DMS53 treated with DMSO at 0.1 percent for 48 hours (cell line): ENCODE data around the gene CHI3L1.
"Not testable (repeated sequence)": the region's sequence is repeated elsewhere in the genome, so short reads cannot be mapped to it uniquely, and the experiment has no call there.

Experiments
- DNase-seq: peaks from one replicate; lab custom pipeline; 2025; ENCODE audit not compliant: unreplicated experiment; lab: John Stamatoyannopoulos, UW

Gene CHI3L1

DNA sequence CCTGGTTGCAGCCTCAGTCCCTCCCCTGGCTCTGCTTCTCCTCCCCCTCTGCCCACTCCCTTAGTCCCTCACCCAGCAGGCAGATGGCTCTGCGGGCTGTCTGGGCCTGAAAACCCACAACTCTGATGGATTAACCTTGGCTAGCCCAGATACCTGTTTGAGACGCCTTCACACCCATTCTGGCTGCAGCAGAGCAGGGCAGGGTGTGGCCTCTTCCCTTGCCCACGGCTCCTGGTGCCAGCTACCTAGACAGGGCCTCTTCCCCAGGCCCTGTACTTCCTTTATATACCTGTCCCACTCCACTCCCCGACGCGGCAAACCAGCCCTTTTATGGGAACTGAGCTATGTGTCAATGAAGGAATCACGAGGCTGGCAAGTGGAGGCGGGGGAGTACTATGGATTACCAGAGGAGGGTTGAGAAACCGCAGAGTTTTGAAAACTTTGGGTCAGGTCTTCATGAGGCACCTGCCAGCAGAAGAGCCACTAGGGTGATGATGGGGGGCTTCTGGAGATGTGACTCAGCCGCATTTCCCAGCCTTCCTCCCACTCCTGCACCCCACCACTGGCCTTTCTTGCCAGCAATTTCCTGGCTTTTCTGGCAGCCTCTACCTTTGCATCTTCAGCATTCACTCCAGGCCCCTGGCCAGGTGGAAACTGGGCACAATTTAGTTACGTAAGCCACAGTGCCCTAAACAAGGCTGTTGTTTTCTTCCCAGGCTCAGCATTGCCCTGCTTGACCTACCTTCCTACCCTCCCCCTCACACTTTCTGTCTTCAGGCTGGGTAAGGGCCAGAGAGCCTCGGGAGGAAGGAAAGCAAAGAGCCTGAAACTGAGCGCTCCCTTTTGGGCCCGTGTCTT, at the start of gene CHI3L1:
TSS of gene CHI3L1 (minus strand) at position 259 of the 858 bp plus-strand sequence. CDS start at position 178, 81 bp downstream.
- no peak for DNase-seq

DNA sequence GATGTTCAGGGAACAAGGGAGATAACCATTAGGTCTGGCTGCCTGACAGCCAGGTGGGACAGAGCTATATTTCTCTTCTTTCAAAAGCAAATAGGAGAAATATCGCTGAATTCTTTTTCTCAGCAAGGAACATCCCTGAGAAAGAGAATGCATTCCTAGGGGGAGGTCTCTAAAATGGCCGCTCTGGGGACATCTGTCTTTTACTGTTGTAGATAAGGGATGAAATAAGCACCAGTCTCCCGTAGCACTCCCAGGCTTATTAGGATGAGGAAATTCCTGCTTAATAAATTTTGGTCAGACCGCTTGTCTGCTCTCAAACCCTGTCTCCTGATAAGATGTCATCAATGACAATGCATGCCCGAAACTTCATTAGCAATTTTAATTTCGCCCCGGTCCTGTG, 48.4 kb upstream of the CHI3L1 start:
- not testable (repeated sequence) for DNase-seq

DNA sequence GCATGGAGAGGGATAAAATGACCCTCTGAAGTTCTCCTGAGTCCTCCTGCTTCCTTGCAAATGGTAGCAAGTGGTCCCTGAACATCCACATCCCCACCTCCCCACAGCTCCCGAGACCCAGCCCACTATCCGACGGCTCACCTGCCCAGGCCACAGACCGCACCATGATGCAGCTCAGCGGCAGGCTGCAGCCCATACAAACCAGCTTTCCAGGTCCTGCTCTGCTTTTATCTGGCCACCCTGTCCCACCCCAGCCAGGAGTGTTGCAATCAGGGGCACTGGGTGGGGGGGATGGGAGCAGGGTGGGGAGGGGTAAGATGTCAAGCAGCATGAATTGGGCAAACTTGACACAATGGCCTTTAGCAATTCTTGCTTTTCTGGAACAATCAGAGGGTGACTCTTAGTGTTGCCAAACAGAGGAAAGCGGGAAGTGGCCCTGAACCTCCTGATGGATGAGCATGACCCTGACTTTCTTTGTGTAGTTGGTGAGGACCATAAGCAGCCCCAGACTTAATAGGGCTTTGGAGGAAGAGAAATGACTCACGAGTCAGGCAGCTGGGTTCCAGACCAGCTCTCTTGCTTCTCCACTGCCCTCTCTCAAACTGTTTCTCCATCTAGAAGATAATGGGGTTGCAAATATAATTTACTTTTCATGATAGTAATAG, 43.1 kb upstream of the CHI3L1 start, which contains the start of gene CHIT1:
TSS of gene CHIT1 (minus strand) at position 203 of the 665 bp plus-strand sequence. CDS start at position 166, 37 bp downstream.
- DNase-seq, result no peak

DNA sequence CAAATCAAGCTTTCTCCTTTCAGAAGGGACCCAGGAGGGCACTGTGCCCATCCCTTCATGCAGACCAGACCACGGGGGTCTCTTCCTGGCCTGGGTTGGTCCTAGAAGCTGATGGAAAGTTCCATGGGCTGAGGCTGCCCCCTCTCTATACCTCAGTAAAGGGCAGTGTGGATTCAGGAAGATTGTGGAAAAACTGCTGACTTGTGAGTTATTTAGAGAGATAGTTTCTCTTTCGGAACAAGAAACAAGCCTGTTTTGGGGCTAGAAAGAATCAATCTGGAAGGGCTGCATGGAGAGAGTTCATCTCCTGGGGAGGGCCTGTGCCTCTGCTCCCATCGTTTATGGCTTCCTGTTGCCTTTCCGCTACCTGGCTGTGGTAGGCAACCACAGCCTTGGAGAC, 42.2 kb upstream of the CHI3L1 start:
- DNase-seq, result no peak

DNA sequence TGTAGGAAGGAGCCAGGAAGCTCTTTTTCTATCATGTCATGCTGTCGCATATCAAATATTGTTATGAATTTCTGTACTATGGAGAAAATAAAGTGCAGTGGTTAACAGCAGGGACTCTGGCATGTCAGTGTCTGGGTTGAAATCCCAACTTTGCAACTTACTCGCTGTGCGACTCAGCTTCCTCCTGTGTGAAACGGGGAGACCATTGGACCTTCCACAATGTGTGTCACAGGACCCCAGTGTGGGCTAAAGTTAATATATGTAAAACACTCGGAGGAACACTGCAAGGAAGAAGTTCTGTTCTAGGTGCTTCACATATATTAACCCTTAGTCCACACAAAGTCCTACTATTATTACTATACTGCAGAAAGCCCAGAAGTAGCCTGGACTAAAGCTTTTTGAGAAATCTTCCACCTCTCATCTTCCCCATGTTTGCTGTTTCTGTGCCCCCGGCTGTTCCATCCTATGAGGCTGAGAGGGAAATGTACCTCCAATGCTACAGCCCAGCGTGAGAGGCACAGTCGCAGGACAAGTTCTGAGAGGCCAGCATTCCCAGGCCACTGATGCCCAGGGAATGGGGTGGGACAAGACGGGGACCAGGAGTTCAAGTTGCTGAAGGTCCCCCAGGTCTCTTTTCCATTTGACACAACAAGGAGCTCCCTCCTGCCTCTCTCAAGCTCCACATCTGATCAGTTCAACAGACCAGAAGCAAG, 41.0 kb upstream of the CHI3L1 start:
- no peak for DNase-seq

DNA sequence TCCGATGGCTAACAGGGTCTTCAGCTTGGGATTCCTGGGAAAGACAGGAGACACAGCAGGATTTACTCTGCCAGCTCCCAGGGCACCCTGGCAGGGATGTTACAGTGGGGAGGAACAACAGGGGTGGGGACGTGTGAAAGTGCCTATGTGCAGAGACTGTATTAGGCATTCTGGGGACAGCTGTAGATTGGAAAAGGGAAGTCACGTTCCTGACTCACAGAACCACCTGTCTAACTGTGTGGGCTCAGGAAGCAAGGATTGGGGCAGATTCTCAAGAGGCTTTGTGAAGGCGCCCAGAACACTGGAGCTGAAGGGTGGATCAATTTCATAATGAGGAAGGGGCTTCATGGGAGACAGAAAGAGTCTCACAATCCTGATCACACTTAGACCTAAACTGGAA, 38.6 kb upstream of the CHI3L1 start:
- DNase-seq, result no peak

DNA sequence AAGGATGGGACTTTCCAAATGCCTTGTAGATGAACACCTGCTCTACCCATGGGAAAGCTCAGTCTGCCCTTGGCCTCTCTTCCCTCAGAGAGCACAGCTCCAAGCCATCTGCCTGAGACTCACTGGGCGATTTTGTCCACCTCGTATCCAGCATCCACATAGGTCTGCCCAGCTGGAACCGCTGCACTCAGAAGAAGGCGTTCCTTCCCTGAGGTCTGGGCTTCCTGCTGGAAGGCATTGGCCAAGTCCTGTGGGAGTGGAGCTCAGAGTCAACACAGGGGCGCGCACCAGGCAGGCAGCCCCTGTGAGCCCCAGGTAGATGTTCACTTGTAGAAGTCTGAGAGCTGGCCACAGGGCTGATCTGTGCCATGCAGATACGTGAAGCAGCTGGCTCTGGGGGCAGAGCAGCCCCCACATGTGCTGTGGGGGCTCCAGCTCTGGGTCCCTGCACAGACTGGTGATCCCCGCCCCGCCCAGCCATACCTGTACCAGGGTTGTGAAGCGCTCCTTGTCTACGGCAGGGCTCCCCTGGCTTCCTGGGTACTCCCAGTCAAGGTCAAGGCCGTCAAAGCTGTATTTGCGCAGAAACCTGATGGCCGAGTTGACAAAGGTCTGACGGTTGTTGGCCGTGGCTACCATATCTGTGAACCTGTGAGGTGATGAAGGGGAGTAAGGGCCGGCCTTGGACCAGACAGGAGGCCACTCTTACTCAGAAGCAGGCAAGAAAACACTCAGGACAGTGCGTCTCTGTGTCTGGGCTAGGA, 36.7 kb upstream of the CHI3L1 start:
- no peak for DNase-seq

DNA sequence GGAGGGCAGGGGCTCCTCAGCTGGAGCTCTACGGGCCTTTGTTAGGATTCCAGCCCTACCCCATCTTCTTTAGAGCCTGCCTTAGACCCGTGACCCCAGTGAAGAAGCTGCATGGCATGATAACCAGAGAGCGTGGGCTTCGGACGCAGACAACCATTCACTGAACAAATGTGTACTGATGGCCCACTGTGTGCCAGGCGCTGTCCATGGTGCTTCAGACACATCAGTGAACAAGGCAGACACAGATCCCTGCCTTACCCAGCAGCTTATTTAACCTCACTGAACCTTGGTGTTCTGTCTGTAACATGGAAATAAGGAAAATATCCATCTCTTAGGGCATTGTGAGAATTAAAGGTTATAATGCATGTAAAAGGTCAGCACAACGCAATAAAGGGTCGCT, 33.4 kb upstream of the CHI3L1 start:
- DNase-seq, result no peak

DNA sequence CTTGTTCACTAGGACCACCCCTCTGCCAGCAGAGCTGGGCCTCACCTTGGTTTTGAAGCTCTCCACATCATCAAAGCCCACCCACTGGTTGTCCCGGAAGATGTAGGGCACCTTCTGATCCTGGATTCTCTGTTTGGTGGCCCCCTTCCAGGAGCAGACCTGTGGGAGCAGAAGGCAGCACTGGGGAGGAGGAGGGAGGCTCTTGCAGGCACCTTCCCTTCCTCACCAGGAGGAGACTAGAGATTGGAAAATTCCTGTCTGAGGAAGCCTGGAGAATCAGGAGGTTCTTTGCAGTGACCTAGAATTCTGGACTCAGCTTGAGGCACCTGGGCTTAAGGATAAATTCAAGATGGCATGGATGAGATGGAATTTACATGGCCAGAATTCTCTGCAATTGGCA, 32.7 kb upstream of the CHI3L1 start:
- DNase-seq, result no peak

DNA sequence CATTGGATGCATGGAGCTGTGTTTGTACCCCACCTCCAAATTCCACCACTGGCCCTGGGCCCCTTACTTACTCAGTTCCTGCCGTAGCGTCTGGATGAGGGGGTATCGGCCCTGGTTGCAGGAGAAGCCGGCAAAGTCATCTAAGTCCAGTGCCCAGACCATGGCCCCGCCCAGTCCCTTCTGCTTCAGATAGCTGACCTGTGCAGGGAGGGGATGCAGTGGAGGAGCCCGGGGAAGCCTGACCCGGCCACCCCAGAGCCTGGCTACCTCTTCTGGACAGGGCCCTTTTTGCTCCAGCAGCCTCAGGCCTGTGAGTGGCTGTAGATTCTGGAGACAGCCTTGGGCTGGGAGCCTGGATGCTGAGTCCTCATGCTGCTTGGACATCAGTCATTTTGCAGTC, 31.2 kb upstream of the CHI3L1 start:
- no peak for DNase-seq

DNA sequence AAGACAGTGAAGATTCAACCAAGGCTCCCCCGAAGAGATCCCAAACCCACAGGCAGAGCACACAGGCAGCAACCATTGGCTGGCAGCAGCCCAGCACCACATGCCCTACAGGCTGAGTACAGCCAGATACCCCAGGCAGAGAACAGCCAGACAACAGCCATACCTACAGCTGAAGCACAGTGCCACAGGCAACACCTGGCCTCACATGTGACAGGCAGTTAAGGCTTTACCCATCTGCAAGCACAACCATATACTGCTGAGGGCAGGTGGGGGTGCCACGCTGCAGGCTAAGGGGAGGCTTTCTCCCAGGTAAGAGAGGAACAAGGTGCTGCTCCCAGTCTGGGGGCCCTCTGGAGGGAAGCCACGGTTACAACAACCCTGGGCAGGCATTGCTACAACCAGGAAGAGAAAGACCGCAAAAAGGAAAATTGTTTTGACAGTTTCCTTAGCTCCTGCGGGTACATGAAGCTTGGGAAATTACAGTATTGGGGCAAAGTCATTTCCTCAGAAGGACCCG, 30.7 kb upstream of the CHI3L1 start:
- no peak for DNase-seq

DNA sequence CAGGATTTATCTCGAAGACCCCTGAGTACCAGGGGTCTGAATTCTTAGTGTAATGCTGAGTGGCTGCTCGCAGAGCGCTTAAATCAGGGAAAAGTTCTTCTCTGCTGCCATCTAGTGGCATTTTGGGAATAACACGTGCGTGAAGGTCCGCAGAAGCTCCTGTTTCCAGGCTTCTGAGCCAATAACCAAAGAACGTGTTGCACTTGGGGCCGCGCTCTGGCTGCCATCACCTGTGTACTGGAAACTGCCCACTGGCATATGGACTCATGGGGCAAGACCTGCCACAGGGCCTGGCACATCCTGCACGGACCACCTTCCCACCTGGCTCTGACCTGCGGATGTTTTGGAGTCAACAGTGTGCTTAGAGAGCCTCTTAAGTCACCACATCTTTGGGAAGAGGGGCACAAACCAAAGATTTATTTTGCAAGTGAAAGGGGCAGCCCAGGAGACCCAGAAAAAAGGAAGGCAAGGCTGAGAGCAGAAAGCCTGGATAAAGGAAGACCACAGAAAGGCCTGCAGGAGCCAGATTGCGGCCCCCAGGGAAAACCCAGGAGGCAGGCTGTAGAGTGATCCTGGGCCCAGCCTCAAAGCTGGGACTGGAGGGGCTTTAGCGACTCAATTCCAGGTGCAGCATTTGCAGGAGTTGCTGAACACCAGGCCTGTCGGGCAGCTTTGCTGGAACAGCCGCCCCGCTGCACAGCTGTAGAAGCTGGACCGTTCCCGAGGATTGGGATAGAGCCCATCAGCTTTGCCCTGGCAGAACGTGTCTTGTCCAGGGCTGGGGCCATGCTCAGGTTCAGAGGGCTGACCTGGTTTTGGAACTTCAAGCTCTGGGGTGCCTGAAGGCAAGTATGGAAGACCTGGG, 30.0 kb upstream of the CHI3L1 start:
- DNase-seq, result peak; percentile 72

DNA sequence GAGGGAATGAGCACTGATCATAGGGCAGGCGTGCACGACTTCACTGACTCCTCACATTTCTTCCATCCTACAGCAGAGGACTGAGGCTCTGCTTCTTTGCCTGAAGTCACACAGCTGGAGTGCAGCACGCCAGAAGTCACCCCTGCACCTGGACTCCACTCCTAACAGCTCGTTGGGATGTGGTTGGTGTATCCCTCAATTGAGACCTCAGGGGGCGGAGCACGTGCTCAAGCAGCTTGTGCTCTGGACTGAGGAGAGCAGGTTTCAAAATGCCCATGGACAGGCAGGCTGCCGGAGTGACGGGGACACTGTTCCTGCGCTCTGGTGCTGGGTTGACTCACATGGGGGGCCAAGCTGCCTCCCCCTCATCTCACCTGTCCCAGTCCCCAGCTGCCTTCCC, 29.1 kb upstream of the CHI3L1 start:
- no peak for DNase-seq

DNA sequence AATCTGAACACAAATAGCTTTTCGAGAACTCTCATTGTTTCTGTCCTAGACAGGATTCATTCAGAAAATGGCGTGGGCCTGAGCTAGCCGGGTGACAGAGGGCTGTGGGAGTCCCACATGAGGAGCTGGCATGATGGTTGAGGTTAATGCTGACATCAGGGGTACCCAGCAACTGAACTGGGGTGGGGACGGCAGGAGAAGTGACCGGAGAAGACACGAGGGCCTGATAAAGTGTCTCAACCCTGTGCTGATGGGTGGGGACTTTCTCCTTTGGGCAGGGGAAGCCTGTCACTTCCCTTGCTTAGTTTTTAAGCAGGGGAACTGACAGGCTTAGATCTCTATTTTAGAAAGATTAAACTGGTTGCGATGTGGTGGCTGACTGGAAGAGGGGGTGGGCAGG, 28.4 kb upstream of the CHI3L1 start:
- no peak for DNase-seq

DNA sequence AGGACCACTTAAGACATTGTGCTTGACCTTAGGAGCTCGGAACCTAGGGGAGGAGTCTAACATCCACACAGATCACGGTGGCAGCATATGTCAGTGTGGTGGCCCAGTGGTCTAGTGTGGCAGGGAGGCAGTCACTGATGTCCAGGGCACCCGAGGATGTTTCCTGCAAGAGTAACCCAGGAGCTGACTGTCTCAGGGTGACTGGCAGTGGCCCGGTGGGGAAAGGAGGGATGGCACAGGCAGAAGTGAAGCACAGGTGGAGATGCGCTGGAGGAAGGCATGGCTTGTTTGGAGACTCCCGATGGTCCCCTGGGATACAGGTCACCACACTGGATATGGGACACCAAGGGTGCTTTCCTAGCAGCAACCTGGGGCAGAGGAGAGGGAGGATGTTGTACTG, 26.6 kb upstream of the CHI3L1 start:
- no peak for DNase-seq

DNA sequence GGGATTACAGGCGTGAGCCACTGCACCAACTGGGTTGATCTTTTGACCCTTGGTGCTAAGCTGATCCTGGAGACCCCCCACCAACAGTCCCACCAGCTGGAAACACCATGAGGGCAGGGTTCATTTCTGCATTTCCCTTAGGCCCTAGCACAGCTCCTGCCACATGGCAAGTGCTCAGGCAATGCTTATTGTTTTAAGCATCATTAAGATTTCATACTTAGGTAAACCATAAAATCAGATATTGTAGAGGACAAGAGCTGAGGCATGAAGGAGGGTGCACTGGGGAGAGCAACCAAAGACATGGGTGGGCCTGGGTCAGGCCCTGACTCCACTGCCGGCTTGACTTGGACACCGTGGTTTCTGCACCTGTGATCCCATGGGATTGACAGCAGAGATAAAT, 25.3 kb upstream of the CHI3L1 start:
- DNase-seq, result no peak

DNA sequence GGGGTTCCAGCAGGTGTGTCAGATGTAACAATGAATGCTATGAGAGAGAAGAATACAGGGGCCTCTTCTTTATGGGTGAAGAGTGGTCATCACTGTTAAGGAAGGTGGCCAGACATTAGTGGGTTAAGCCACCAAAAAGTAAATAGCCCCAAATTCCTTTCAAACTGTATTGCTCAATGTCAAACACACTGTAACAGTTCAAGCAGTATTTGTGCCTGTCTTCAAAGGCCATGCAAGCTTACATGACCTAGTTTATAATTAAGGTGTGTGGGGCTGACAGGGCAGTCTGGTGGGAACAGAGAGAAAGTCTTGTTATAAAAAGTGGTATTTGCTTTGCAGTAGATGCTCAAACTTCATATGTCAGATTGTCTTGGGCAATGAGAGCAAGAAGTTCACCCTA, 24.5 kb upstream of the CHI3L1 start:
- no peak for DNase-seq

DNA sequence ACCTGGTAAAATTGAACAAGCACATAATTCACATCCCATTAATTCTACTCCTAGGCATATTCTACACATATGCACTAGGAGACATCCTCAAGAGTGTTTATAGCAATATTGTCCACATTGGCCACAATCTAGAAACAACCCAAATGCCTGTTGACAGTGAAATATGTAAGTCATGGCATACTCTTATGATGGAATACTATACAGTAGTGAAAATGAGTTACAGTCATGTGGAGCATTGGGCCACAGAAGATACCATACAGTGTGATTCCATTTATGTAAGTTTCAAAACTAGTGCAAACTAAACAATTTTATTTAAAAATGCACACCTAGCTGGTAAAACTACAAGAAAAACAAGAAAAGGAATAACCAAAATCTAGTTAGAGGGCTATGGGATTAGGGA, 23.8 kb upstream of the CHI3L1 start:
- no peak for DNase-seq

DNA sequence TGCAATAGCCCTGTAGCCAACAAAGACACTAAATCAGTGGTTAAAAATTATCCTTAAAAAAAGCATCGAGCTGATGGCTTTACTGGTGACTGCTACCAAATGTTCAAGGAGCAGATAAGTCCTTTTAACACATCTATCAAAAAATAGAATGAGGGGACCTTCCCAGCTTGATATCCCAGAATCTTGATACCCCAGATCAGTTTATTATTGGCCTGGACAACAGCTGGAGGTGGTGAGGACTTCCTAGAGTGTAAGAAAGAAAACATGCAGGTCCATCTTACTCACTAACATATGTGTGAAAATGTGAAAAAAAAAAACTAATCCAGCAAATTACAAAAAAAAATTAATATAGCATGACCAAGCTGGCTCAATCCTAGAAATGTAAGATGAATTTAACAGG, 21.7 kb upstream of the CHI3L1 start:
- DNase-seq, result no peak

DNA sequence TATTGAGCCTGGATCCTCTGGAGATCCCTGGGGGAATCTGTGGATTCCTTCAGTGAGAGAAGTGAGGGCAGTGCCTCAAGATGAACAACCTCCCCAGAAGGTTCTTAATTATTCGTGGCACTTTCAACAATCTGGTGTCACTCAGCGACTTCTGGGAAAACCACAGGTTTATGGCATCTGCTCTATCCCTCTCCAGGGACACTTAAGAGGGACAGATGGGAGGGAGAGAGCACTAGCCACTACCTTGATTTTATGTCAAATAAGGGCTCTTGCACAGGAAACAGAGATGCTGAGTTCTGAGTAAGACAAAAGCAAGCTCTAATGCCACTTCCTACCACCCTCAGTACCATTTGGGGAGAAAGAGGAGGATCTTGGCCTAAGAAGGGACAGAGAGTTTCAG, 21.2 kb upstream of the CHI3L1 start:
- DNase-seq, result no peak
